GM12878 (cell line): ENCODE data around the gene BCOR. TPM values are rescaled to one million over a fixed set of nuclear protein-coding genes. Genes with fewer than 3 reads are reported as not detected.

ENCODE experiments used
- BCL11A ChIP-seq: IDR thresholded peaks from 2 replicates; pipeline ENCODE4 v1.6.1; 2011; ENCODE audit warnings: low read depth, low read length
- EED ChIP-seq: sonication (generic); IDR thresholded peaks from 2 replicates; pipeline ENCODE4 v1.6.1; 2016; ENCODE audit warnings: antibody characterized with exemption, low read depth
- FOXM1 ChIP-seq: IDR thresholded peaks from 2 replicates; pipeline ENCODE4 v1.6.1; 2012; ENCODE audit warnings: low read depth, mild to moderate bottlenecking, inconsistent platforms, low read length, moderate library complexity
- LARP7 ChIP-seq: fragments of 450-650 bp; IDR thresholded peaks from 2 replicates; pipeline ENCODE4 v1.6.1; 2017; ENCODE audit warnings: mild to moderate bottlenecking
- MTA2 ChIP-seq: fragments of 450-650 bp; IDR thresholded peaks from 2 replicates; pipeline ENCODE4 v1.6.1; 2016; ENCODE audit warnings: low read depth, mild to moderate bottlenecking, moderate library complexity
- MYC ChIP-seq: IDR thresholded peaks from 2 replicates; pipeline ENCODE4 v1.6.1; 2011; ENCODE audit warnings: mild to moderate bottlenecking, low read length, moderate library complexity, inconsistent platforms; ENCODE audit not compliant: insufficient read depth, insufficient replicate concordance, insufficient read length, severe bottlenecking
- NRF1 ChIP-seq: conservative IDR thresholded peaks from 2 replicates; pipeline ENCODE4 v1.6.1; 2011; ENCODE audit warnings: mild to moderate bottlenecking, low read depth, low read length, improper control_type of control experiment
- POLR2A ChIP-seq: IDR thresholded peaks from 2 replicates; pipeline ENCODE4 v1.6.1; 2011; ENCODE audit warnings: low read depth, mild to moderate bottlenecking, low read length
- SMAD1 ChIP-seq: fragments of 450-650 bp; IDR thresholded peaks from 2 replicates; pipeline ENCODE4 v1.6.1; 2018; ENCODE audit warnings: mild to moderate bottlenecking, low read depth; ENCODE audit not compliant: partially characterized antibody
- SREBF2 ChIP-seq: IDR thresholded peaks from 2 replicates; pipeline ENCODE4 v1.6.1; 2012; ENCODE audit warnings: mild to moderate bottlenecking, low read length
- TARDBP ChIP-seq: IDR thresholded peaks from 2 replicates; pipeline ENCODE4 v1.6.1; 2016; ENCODE audit warnings: borderline replicate concordance
- YBX1 ChIP-seq: fragments of 450-650 bp; IDR thresholded peaks from 2 replicates; pipeline ENCODE4 v1.6.1; 2016; ENCODE audit warnings: antibody characterized with exemption
- polyA plus RNA-seq, 11 experiments: library from polyadenylated mRNA; depleted of rRNA in 4 of 11; unstranded in 6 of 11; stranded (reverse) in 5 of 11; fragments of >200 nt; fragmentation: Nextera tagmentation in 4 of 11; fragmentation: Illumina TruSeq in 1 of 11; extraction: Ambion mirVana in 4 of 11; extraction: Trizol in 1 of 11; gene quantifications; 1 replicate in 1 of 11; 2 replicates in 10 of 11; pipeline versions ENCODE4 v1.2.1 to v1.2.3, GENCODE V29; 2011 to 2016; ENCODE audit warnings: inconsistent platforms in 2 of 11, missing spikeins in 2 of 11, low read depth in 1 of 11
- total RNA-seq, 4 experiments: library from RNA; depleted of rRNA in 3 of 4; stranded (reverse); fragments of >200 nt in 3 of 4; fragmentation: Illumina TruSeq in 1 of 4; extraction: Trizol in 1 of 4; gene quantifications; 2 replicates each; pipeline versions ENCODE4 v1.2.1 to v1.2.3, GENCODE V29; 2013 to 2021
- TF ChIP-seq, protein P1 (sequence below): IDR thresholded peaks from 2 replicates; pipeline ENCODE4 v1.6.1; 2012; ENCODE audit warnings: improper control_type of control experiment, low read depth, low read length; ENCODE audit not compliant: insufficient replicate concordance
- TF ChIP-seq, protein P2 (sequence below): fragments of 450-650 bp; formaldehyde crosslinking; IDR thresholded peaks from 2 replicates; pipeline ENCODE4 v1.4.0; 2022; ENCODE audit warnings: mild to moderate bottlenecking, moderate library complexity
- TF ChIP-seq, protein P3 (sequence below): fragments of 150-350 bp; IDR thresholded peaks from 2 replicates; pipeline ENCODE4 v1.6.1; 2016; ENCODE audit warnings: low read depth, low read length

The BCOR gene
- total and polyA plus RNA-seq, 10 of the 15 experiments (the other 5 are each of a cell fraction or from before 2014, with no cell fraction given) = 5.1 to 16.4 (median 10.1) TPM

DNA sequence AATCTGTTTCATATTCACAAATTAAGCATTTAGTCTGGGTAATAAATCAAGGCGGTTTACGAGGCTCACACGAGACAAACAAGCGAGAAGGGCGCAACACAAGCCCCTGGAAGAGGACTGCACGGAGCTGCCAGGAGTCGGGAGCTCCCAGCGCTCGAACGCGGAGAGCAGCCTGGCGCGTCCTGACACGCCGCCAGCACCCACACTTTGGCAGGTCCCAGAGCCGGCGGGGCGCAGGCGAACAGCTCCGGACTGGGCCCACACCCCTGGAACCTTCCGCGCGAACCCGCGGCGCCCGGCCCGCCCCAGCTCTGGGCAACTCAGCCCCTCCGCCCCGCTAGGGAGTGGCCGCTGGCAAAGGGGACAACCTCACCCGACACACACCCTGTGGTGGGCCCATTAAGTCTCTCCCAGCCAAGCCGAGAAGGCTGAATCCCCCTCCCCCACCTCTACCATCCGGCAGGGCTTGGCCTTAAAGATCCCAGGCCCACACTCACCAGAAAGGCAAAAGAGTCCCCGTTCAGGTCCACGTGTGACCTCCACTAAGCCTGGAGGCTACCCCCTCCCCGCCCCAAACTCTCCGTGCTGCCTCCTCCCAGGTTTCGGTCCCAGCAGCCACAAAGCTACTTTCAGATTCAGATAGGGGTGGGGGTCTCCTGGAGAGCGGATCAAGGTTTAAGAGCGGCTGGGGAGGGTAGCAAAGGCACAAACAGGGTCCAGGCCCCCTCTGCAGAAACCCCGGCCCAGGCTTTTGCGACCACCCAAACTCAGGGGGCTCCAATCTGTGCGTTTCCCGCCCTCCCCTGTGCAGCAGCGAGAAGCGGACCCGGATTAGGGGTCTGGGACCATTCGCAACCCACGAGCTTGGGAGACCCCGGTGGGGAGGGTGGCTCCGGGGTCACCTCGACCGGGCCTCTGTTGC is 47.5 kb upstream of the BCOR start (continued):
- TF ChIP-seq TARDBP (no peak), SREBF2 (no peak), NRF1 (no peak), FOXM1 (no peak), SMAD1 (no peak), LARP7 (no peak), MTA2 (no peak), YBX1 (no peak), EED (no peak), POLR2A (no peak), BCL11A (no peak), MYC (no peak)
- TF ChIP-seq, protein P1, sequence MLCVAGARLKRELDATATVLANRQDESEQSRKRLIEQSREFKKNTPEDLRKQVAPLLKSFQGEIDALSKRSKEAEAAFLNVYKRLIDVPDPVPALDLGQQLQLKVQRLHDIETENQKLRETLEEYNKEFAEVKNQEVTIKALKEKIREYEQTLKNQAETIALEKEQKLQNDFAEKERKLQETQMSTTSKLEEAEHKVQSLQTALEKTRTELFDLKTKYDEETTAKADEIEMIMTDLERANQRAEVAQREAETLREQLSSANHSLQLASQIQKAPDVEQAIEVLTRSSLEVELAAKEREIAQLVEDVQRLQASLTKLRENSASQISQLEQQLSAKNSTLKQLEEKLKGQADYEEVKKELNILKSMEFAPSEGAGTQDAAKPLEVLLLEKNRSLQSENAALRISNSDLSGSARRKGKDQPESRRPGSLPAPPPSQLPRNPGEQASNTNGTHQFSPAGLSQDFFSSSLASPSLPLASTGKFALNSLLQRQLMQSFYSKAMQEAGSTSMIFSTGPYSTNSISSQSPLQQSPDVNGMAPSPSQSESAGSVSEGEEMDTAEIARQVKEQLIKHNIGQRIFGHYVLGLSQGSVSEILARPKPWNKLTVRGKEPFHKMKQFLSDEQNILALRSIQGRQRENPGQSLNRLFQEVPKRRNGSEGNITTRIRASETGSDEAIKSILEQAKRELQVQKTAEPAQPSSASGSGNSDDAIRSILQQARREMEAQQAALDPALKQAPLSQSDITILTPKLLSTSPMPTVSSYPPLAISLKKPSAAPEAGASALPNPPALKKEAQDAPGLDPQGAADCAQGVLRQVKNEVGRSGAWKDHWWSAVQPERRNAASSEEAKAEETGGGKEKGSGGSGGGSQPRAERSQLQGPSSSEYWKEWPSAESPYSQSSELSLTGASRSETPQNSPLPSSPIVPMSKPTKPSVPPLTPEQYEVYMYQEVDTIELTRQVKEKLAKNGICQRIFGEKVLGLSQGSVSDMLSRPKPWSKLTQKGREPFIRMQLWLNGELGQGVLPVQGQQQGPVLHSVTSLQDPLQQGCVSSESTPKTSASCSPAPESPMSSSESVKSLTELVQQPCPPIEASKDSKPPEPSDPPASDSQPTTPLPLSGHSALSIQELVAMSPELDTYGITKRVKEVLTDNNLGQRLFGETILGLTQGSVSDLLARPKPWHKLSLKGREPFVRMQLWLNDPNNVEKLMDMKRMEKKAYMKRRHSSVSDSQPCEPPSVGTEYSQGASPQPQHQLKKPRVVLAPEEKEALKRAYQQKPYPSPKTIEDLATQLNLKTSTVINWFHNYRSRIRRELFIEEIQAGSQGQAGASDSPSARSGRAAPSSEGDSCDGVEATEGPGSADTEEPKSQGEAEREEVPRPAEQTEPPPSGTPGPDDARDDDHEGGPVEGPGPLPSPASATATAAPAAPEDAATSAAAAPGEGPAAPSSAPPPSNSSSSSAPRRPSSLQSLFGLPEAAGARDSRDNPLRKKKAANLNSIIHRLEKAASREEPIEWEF = no peak
- TF ChIP-seq, protein P2, sequence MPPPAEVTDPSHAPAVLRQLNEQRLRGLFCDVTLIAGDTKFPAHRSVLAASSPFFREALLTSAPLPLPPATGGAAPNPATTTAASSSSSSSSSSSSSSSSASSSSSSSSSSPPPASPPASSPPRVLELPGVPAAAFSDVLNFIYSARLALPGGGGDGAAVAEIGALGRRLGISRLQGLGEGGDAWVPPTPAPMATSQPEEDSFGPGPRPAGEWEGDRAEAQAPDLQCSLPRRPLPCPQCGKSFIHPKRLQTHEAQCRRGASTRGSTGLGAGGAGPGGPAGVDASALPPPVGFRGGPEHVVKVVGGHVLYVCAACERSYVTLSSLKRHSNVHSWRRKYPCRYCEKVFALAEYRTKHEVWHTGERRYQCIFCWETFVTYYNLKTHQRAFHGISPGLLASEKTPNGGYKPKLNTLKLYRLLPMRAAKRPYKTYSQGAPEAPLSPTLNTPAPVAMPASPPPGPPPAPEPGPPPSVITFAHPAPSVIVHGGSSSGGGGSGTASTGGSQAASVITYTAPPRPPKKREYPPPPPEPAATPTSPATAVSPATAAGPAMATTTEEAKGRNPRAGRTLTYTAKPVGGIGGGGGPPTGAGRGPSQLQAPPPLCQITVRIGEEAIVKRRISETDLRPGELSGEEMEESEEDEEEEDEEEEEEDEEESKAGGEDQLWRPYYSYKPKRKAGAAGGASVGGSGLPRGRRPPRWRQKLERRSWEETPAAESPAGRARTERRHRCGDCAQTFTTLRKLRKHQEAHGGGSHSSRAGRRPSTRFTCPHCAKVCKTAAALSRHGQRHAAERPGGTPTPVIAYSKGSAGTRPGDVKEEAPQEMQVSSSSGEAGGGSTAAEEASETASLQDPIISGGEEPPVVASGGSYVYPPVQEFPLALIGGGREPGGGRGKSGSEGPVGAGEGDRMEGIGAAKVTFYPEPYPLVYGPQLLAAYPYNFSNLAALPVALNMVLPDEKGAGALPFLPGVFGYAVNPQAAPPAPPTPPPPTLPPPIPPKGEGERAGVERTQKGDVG = no peak
- TF ChIP-seq, protein P3, sequence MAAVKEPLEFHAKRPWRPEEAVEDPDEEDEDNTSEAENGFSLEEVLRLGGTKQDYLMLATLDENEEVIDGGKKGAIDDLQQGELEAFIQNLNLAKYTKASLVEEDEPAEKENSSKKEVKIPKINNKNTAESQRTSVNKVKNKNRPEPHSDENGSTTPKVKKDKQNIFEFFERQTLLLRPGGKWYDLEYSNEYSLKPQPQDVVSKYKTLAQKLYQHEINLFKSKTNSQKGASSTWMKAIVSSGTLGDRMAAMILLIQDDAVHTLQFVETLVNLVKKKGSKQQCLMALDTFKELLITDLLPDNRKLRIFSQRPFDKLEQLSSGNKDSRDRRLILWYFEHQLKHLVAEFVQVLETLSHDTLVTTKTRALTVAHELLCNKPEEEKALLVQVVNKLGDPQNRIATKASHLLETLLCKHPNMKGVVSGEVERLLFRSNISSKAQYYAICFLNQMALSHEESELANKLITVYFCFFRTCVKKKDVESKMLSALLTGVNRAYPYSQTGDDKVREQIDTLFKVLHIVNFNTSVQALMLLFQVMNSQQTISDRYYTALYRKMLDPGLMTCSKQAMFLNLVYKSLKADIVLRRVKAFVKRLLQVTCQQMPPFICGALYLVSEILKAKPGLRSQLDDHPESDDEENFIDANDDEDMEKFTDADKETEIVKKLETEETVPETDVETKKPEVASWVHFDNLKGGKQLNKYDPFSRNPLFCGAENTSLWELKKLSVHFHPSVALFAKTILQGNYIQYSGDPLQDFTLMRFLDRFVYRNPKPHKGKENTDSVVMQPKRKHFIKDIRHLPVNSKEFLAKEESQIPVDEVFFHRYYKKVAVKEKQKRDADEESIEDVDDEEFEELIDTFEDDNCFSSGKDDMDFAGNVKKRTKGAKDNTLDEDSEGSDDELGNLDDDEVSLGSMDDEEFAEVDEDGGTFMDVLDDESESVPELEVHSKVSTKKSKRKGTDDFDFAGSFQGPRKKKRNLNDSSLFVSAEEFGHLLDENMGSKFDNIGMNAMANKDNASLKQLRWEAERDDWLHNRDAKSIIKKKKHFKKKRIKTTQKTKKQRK = no peak
